DMS153 treated with DMSO at 0.1 percent for 48 hours (cell line): ENCODE measurements around the gene COL4A2.
"Not testable (repeated sequence)": the region's sequence is repeated elsewhere in the genome, so short reads cannot be mapped to it uniquely, and the experiment has no call there.

ENCODE experiments used
- DNase-seq: peaks from one replicate; lab custom pipeline; 2025; ENCODE audit not compliant: unreplicated experiment; lab: John Stamatoyannopoulos, UW

Gene COL4A2

DNA sequence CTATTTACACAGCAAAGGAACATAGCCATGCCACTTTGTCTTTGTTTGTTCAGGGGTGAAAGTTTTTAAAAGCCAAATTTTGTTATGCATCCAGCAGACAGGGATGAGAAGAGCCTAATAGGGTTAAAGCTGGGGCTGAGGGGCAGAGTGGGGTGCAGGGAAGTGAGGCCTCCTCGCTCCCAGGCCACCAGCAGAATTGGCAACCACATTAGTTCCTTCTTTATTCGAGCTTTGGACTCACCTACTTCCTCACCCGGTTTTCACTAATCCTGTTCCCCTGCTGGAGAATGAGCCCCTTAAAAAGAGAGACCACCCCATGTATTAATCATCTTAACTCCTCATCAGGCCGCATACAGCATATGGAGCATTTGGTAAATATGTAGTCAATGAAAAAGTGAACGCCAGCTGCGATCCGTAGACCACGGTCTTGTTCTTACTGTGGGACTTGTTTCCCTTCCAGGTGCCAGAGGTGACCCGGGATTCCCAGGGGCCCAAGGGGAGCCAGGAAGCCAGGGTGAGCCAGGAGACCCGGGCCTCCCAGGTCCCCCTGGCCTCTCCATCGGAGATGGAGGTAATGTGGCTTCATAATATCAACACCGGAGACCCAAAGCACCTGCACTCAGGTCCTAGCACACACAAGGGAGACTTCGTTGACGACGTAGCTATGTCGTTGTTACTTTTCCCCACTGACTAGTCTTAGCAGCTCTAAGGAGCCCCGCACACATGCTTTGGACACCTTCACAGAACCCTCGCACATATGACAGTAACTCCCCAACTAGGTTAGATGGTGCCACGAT lies 142.3 kb downstream of the COL4A2 start:
- DNase-seq: no peak

DNA sequence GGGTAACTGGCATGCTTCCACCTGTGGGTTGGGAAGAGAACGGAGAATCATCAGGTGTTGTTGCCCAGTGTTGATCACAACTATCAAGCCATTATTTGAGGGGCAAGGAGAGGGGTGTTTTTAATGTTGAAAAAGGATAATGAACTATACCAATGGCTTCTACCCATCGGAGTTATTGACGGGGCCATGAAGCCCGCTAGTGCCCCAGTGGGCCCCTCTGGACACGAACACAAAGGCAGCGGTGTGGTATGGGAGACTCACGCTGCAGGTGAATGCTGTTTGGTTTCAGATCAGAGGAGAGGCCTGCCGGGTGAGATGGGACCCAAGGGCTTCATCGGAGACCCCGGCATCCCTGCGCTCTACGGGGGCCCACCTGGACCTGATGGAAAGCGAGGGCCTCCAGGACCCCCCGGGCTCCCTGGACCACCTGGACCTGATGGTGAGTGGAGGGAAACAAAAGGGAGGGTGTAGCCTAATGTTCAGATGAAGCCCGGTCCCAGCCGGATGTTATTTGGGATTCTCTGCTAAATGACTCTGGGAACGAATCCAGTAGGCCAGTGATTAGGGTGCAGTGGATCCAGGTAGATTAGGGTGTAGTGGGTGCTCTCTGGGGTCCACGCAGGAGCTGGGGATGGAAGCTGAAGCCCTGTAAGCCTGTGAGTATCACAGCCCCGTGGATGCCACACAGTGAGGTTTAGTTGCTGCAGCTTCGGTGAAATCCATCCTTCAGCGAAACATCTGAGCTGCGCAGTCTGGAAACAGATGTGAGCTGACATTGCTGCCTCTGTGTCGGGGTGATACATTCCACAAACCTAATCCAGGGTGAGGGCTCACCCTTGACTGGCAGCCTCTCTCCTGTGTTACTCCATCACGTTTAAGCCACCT lies 143.2 kb downstream of the COL4A2 start:
- DNase-seq: no peak

DNA sequence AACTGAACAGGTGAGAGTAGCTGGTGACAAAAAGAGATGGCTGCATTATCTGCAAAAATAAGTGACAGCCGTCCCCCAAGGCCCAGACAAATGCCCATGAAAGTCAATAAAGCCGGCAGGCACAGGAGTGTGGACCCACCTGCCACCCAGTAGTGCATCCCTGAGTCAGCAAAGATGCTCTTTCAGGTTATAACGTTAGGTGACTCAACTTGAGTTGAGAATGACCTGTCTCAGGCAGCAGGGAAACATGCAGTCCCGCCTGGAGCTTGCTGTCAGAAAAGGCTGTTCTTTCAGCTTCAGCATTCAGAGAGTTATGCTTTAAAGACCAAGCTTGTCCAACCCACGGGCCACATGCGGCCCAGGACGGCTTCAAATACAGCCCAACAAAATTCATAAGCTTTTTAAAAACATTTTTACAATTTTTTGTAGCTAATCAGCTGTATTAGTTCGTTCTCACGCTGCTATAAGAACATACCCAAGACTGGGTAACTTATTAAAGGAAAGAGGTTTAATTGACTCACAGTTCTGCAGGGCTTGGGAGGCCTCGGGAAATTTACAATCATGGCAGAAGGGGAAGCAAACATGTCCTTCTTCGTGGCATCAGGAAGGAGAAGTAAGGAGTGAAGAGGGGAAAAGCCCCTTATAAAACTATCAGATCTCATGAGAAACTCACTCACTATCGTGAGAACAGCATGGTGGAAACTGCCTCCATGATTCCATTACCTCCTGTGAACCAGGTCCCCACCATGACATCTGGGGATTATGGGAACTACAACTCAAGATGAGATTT lies 144.1 kb downstream of the COL4A2 start:
- DNase-seq: no peak

DNA sequence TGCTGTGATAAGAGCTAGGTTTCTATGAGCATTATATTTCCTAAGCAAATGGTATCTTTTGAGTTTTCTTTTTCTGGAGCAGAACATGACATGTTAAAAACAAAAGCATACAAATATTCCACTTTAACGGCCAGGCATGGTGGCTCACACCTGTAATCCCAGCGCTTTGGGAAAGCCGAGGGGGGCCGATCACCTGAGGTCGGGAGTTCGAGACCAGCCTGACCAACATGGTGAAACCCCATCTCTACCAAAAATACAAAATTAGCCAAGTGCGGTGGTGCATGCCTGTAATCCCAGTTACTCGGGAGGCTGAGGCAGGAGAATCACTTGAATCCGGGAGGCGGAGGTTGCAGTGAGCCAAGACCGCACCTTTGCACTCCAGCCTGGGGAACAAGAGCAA lies 146.0 kb downstream of the COL4A2 start:
- DNase-seq: not testable (repeated sequence)

- DNase-seq: no peak
Measured at GRCh38 chr13:110453797-110454196, 146.7 kb downstream of the COL4A2 start.

DNA sequence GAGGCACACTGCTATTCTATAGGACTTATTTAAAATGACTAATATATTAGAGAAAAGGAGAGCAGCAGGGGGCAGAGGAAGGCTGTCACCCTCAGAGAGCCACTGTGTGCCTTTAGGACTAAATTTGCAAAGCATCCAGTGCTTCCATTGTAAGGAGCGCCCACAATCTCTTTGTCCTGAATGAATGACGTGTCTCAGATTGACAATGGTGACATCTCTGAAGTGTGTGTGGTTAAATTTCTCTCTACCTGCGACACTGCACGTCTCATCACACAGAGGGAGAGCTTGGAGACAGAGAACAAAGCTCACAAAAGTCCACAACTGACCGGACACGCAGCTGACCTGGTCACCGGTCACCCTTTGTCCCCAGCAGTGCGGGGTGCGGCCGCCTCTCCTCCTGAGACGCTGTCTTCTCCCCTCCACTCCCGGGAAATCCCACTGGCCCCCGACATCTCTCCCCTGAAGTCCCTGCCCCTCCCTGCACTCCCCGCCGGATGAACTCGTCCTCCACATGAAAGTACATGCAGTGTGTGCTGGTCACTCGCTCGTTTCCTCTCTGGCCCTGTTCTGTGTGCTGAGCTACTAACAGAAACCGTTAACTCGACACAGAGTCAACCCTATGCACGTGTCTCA lies 147.3 kb downstream of the COL4A2 start:
- DNase-seq: no peak

- no peak for DNase-seq
Measured at GRCh38 chr13:110454956-110455355, 147.9 kb downstream of the COL4A2 start.

- DNase-seq: no peak
Measured at GRCh38 chr13:110455444-110455843, 148.4 kb downstream of the COL4A2 start.

GRCh38 chr13:110455941-110456340 lies 148.9 kb downstream of the COL4A2 start:
- peak; percentile 91 for DNase-seq

DNA sequence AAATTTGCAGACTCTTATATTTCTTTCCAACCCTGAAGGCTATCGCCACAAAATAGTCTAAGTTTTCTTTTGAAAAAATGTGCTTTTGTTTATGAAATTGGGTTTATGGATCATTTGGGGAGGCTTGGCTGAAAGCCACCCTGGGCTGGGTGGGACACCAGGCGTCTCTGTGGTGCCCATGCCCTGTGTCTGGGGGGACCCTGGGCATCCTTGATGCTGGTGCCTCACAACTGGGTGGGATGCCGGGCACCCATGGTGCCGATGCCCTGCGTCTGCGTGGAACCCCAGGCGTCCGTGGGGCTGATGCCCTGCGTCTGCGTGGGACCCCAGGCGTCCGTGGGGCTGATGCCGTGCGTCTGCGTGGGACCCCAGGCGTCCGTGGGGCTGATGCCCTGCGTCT lies 149.5 kb downstream of the COL4A2 start:
- no peak for DNase-seq

GRCh38 chr13:110457361-110457760 lies 150.3 kb downstream of the COL4A2 start:
- no peak for DNase-seq

GRCh38 chr13:110458017-110458416 lies 150.9 kb downstream of the COL4A2 start:
- DNase-seq: no peak

- no peak for DNase-seq
Measured at GRCh38 chr13:110458594-110459365, 151.7 kb downstream of the COL4A2 start.

GRCh38 chr13:110462091-110462490 lies 155.0 kb downstream of the COL4A2 start:
- no peak for DNase-seq

DNA sequence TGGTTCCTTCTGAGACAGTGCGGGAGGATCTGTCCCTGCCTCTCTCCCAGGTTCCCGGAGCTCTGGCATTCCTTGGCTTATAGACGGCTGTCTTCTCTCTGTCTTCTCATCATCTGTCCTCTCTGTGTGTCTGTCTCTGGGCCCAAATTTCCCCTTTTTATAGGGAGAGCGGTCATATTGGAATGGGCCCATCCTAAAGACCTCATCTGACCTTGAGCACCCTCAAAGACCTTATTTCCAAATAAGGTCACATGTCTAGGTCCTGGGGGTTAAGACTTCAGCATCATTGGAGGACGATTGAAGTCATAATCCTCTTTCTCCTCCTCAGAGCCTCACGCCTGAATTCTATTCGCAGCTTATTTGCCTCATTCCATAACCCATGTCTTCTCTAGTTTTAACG lies 156.1 kb downstream of the COL4A2 start:
- DNase-seq: no peak

GRCh38 chr13:110463871-110464510 lies 156.9 kb downstream of the COL4A2 start:
- DNase-seq: no peak

GRCh38 chr13:110464556-110465333 lies 157.7 kb downstream of the COL4A2 start:
- no peak for DNase-seq

- DNase-seq: no peak
Measured at GRCh38 chr13:110465696-110466095, 158.6 kb downstream of the COL4A2 start.
